ENCODE data around the gene ZBTB20. TPM values are rescaled to one million over a fixed set of nuclear protein-coding genes. Genes with fewer than 3 reads are reported as not detected.

ZBTB20 gene
- total RNA-seq, 1 donor from 2014 or later: 66.4 TPM

GRCh38 chr3:114892131-114892879 is 254.8 kb downstream of the ZBTB20 start:
- Histone ChIP-seq H3K4me3 (no peak overlapping the region), H3K27ac (no peak overlapping the region)
- TF ChIP-seq CTCF (IDR thresholded peaks at IDR 0.05): no peak

GRCh38 chr3:114887806-114888205 is 259.3 kb downstream of the ZBTB20 start:
- TF ChIP-seq CTCF (IDR thresholded peaks at IDR 0.05): no peak
- Histone ChIP-seq H3K27me3 (ENCODE audit: low read depth) (no peaks in the 10 kb centered on the region), H3K27ac (no peak overlapping the region)

More at GRCh38 chr3:114892131-114892879, 254.8 kb downstream of the ZBTB20 start:
- Histone ChIP-seq H3K4me1 (no peaks in the 10 kb centered on the region), H3K9me3 (no peaks in the 10 kb centered on the region), H3K27me3 (ENCODE audit: low read depth) (no peaks in the 10 kb centered on the region), H3K36me3 (no peaks in the 10 kb centered on the region)
- DNase-seq (no peak), ATAC-seq (no peak)
- intact Hi-C loops (cut with DNase I): no loop called here

GRCh38 chr3:114886905-114887304 is 260.2 kb downstream of the ZBTB20 start:
- TF ChIP-seq CTCF (IDR thresholded peaks at IDR 0.05): no peak
- ATAC-seq (no peak), DNase-seq (no peak)
- no peaks in the 10 kb centered on the region for H3K9me3 ChIP-seq
- intact Hi-C loops (cut with DNase I): no loop called here
- no peak overlapping the region for H3K4me3 ChIP-seq
- H3K4me1 ChIP-seq: no peaks in the 10 kb centered on the region
- H3K27ac ChIP-seq: no peak overlapping the region
- H3K36me3 ChIP-seq: no peaks in the 10 kb centered on the region
- H3K27me3 ChIP-seq (ENCODE audit: low read depth): no peaks in the 10 kb centered on the region

More at GRCh38 chr3:114887806-114888205, 259.3 kb downstream of the ZBTB20 start:
- DNase-seq (no peak), ATAC-seq (no peak)
- Histone ChIP-seq H3K9me3 (no peaks in the 10 kb centered on the region), H3K36me3 (no peaks in the 10 kb centered on the region), H3K4me3 (no peak overlapping the region), H3K4me1 (no peaks in the 10 kb centered on the region)
- intact Hi-C loops (cut with DNase I): no loop called here

GRCh38 chr3:114884213-114884923 is 262.7 kb downstream of the ZBTB20 start:
- Histone ChIP-seq H3K4me3 (no peak overlapping the region), H3K27ac (no peak overlapping the region), H3K9me3 (no peaks in the 10 kb centered on the region), H3K27me3 (ENCODE audit: low read depth) (no peaks in the 10 kb centered on the region), H3K4me1 (peaks cover 13% of the 10 kb centered on the region), H3K36me3 (no peaks in the 10 kb centered on the region)
- intact Hi-C loops (cut with DNase I): no loop called here
- no peak for TF ChIP-seq CTCF (IDR thresholded peaks at IDR 0.05)
- ATAC-seq: no peak
- DNase-seq: no peak

GRCh38 chr3:114880078-114880477 is 267.0 kb downstream of the ZBTB20 start:
- no peak overlapping the region for H3K4me3 ChIP-seq
- no peak for TF ChIP-seq CTCF (IDR thresholded peaks at IDR 0.05)
- no peaks in the 10 kb centered on the region for H3K36me3 ChIP-seq
- no peaks in the 10 kb centered on the region for H3K9me3 ChIP-seq
- DNase-seq (peak; percentile 22), ATAC-seq (peak in 1 of 2 donors; percentile 57)
- H3K27me3 ChIP-seq (ENCODE audit: low read depth): no peaks in the 10 kb centered on the region
- no peak overlapping the region for H3K27ac ChIP-seq
- peaks cover 22% of the 10 kb centered on the region for H3K4me1 ChIP-seq
- intact Hi-C loops (cut with DNase I): no loop called here
